AG08396 (cell line): ENCODE measurements around the gene PRKCE.
A peak's percentile ranks its signal among the peaks of the same experiment; 100 is the strongest.

Experiments
- DNase-seq: peaks from one replicate; pipeline ENCODE4 v3.0.0; 2012; ENCODE audit warnings: low spot score, mixed read lengths

PRKCE gene

DNA sequence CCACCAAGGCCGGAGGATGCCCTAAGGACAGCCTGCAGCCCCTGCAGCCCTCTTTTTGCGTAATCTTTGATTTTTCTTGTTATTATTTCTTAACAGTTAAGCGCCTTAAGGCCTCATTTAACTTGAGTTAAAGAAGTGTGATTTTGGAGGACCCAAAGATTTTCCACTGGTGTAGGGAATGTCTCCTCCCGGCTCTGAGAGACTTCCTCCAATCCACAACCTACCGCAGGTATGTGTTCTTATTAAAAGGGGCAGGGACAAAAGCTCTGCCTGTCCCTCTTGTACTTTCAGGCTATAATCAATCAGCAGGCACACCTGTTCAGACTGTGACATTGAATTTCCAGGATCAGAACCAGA, 285.1 kb downstream of the PRKCE start:
- no peak for DNase-seq

DNA sequence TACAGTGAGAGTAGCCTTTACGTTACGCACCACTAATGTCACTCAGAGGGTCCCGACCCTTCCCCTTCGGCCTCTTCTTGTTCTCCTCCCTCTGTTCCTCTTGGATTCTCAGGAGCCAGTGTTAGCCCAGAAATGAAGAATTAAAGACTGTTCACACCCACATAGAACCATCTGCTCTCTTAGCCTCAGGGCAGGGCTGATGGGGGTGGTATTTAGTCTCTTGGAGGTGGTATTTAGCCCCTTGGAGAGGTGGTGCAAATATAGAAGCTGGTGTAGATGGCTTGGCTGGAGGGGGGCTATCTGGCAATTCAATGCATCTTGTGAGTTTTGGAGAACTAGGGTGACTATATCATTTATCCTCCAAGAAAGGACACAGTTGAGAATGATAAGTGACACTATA, 286.5 kb downstream of the PRKCE start:
- DNase-seq: no peak

DNA sequence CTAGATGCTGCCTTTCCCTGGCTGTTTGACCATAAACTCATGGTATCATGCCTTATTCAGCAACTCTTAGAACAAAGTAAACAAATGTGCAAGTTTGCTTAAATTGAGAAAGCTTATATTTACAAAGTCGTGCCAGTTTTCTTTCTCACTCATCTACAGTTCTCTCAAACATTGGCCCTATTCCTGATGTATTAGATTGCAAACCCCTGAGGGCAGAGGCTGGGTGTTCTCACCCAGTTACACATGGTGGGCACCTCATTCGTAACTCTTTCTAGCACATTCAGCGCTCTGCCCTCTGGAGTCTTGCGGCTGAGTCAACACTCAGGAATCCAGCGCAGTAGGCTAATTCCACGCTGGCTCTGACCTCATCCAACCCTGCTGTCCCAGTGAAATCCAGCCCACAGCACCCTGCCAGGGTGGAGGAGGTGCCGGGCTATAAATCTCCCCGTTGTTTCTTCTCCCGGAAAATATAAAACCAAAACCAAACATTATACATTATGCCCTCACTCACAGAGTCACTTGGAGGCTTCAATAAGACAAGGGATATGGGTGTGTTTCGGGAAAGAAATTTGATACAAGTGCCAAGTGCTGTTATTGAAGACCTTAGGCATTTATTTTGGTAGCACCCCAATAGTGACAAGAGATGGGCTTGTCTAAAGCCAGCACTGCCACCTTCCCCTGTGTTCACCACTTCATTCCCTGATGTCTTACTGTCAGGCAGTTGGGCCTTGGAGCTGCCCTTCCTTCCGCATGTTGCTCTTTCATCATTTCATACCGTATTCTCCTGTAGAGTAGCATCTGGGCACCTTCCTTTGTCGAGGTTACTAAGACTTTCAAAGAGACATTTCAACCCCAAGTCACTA, 287.4 kb downstream of the PRKCE start:
- peak; percentile 84 for DNase-seq

GRCh38 chr2:45941531-45942236, 290.2 kb downstream of the PRKCE start:
- no peak for DNase-seq

- no peak for DNase-seq
These were observed 290.8 kb downstream of the PRKCE start for GRCh38 chr2:45942237-45942738.

DNA sequence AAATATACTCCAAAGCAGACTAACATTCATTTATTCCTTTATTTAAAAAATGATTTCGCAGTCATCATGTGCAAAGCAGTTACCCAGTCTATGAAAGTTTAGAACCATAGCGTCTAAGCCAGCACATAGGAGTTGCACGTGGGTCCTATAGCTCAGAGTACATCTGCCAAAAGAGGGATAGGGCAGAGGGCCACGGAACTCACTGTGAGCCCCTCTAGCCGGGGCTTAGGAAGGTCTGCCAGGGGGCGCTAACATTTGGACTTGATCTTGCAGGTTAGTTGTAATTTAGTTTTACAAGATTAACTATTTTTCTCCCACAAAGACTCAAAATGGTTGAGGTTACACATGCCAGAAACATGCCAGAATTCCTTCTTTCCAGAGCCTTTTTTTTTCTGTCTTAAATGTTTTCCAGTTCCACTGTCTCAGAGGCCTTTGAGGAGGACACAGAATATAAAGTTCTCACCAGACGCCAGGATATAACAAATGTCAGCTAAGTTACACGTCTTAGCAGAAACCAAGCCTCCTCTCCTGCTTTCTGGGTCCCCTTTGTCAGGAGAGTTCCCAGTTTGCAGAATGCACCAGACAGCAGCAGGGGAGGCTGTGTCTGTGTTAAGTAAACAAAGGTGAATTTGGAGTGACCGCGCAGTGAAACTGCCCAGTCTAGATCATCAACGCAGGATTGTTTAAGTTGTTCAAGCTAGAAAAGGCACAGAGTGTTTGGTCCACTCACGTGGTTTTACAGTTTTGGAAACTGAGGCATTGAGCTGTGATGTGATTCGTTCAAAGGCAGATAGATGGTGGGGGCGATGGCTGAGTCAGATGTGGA, 292.0 kb downstream of the PRKCE start:
- DNase-seq: no peak

DNA sequence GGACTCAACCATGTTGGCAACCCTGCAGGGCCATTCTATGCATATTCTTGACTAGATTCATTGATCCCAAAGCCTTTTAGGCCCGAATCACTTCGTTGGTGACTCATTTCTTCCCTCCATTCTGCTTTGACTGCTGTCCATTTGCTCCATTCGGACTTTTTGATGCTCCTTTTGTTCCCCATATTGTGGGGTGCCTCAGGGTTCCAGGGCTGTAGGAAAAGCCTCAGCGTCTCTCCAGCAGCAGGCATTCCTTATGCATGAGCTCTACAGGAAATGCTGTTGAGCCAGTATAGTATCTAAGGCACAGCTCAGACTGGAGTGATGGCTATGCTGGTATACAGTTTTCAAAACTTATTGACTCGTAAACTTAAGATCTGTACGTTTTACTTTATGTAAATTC, 292.6 kb downstream of the PRKCE start:
- no peak for DNase-seq

GRCh38 chr2:45945302-45945717, 293.8 kb downstream of the PRKCE start:
- DNase-seq: no peak

DNA sequence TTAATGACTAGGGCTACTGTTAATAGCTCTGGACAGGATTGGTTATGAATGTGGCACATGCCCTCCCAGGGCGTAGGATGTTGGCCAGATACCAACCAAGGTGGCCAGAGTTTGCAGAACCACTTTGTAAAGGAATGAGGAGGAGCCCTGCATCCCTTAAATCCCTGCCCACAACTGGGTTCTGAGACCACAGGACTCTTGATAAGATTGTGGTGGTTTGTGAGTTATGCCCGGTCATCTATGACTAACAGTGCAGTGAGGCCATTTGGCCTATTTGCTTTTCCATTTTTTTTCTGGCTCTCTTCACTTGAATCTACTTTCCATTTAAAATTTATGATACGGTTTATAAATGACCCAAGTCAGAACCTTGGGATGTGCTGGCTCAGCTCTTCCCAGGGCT, 294.5 kb downstream of the PRKCE start:
- peak; percentile 47 for DNase-seq

DNA sequence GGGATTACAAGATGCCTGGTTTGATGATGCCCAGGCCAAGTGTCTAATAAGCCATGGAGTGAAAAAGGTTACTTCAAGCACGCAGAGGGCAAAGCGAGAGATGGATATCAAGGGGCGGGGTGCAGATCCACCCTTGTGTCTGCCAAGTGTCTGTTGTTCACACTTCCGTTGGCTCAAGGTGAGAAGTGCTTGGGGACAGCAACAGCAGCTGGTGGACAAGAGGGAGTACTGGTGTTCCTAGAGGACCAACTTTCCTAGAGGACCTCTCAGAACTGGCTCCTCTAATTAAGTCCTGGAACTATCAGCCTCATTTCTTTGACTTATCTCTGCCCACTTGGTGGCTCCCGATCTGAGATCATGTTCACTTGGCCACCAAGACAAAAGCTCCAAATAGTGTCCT, 299.1 kb downstream of the PRKCE start:
- no peak for DNase-seq

- no peak for DNase-seq
These were observed 299.7 kb downstream of the PRKCE start for GRCh38 chr2:45951025-45951727.

DNA sequence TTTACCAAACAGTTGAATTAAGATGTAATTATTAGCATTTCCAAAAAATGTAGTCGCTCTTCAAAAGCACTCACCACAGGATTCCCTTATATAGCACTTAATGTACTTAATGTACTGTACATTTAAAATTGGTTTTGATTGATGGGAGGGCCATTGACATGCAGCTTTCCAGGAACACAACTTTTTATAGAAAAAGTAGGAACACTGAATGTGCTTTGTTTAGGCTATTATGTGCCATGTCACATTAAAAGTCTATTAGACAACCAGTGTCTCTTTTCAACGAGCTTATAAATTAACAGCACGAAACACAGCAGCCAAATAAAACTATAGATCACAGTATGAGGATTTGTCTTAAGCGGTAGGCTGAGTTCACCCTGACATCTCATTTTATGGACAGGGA, 301.1 kb downstream of the PRKCE start:
- no peak for DNase-seq

DNA sequence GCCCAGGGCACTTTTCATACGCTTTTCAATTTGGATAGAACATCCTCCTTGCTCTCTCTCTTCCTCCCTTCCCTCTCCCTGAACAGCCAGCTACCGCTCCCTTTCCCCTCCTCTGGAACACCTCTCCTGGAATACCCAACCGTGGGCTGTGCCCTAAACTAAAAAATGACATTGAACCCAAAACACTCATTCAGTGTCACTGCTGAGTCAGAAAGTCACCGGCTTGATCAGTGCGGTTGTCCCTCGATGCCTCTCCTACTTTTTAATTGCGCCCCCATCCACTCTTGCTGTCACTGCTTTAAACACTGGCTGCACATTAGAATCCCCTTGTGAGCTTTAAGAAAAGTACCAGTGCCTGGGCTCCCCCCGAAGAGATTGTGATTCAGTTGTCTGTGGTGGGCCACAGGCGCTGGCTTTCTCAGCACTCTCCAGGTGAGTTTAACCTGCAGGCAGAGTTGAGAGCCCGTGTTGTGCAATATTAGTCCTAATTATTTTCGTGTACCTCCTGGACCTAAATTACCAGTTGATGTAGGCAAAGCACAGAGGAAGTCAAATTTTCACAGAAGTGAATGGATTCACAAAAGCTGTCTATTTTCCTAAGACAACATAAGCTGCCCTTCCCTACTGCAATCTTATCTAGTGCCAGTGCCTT, 302.0 kb downstream of the PRKCE start:
- DNase-seq: no peak

GRCh38 chr2:45954233-45954850, 302.9 kb downstream of the PRKCE start:
- no peak for DNase-seq

GRCh38 chr2:45957533-45958227, 306.2 kb downstream of the PRKCE start:
- DNase-seq: no peak

DNA sequence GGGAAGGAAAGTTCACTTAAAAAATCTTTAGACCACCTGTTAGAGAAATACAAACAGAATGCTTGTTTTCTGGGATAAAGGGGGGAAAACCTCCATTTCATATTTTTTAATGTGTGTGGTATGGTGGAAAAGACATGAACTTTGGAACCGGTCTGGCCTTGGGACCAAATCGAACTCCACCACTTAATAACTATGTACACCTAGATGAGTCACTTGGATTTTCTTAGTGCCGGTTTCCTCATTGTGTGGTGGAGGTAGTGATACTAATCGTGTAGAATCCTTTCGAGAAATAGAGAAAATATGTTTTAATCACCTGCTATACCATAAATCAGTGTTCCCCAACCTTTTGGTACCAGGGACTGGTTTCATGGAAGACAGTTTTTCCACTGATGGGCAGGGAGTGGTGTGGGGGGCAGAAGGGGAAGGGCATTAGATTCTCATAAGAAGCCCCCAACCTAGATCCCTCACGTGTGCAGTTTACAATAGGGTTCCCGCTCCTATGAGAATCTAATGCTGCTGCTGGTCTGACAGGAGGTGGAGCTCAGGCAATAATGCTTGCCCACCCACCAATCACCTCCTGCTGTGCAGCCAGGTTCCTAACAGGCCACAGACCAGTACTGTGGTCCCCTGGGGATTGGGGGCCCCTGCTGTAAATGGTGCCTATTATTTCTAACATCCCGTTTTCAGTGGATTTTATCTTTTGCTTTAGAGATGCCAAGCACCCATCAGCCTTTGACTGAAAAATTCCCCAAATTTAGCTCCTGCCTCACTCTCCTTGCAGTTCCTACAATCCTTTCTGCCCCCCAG, 308.8 kb downstream of the PRKCE start:
- DNase-seq: no peak

DNA sequence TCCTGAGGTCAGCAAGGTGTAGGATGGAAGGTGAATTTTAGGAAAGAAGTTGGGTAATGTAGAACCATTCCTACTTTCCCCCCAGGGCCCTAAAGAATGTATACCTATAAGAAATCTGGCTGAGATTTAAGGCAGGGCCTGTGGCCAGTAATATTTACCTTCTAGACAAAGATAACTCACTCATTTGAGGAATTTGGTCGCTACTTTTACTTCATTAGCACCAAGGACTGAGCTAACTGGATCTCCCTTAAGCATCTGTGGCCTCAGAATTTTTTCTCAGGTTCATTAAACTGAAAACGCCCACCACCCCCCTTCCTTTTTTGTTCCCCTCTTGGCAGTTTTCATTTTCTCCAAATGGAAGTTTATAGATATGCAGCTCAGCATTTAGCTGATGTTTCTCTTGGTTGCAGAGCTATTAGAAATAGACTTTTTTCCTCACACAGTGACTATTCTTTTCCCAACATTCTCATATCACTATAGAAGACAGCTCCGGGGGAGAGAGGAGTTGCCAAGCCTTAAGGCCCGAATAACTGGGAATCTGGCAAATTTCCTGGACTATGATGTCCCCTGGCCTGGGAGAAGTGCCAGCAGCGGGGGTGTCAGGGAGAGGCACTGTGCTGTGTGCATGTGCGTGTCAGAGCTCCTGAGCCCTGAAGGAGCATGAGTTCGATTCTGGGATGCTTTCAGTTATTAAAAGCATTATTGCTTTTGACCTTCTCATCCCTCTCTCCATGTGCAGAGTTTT, 310.9 kb downstream of the PRKCE start:
- DNase-seq: peak; percentile 63

DNA sequence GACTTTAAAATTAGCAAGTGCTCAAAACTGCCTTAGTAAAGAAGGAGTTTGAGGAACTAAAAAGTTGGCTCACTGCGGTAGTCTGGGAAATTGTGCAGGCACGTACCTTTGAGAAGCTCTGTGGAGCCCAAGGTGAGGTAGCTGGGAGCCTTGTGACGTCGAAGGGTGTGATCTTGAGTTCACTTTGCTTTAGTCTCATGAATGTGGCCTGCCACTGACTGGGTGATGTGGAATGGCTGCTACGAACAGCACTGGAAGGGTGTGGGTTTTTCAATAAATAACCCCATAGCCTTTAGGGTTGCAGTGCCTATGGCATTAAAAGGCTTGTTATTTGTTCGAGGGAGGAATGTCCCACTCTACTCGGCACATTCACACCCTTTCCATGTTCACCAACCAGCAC, 312.3 kb downstream of the PRKCE start:
- no peak for DNase-seq
